GM19023 (cell line): ENCODE data around the gene CACNA1D.

Source experiments
- ATAC-seq: cut with Tn5 transposase; IDR thresholded peaks from one replicate; pipeline ENCODE4 v1.9.1; 2021; ENCODE audit warnings: mild to moderate bottlenecking, moderate library complexity; ENCODE audit not compliant: unreplicated experiment

The CACNA1D gene

DNA sequence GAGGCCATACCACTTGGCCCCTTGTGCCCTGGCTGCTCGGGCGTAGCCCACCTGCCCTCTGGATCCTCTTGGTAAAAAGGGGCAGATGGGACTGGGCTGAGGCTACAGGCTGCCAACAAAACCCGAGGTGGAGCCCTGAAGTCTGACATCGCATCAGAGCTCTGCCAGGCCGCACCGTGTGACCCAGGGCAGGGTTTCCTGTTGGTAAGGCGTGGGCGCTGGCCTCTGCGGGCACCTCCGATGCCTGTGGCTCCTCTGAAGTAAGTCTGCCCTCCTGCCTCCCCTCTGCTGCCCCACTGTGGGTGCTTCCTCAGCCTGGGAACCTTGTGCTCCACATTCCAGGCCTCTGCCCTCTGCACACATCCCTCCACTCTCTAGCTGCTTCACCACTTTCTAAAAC is 342.9 kb downstream of the CACNA1D start:
- no peak for ATAC-seq

DNA sequence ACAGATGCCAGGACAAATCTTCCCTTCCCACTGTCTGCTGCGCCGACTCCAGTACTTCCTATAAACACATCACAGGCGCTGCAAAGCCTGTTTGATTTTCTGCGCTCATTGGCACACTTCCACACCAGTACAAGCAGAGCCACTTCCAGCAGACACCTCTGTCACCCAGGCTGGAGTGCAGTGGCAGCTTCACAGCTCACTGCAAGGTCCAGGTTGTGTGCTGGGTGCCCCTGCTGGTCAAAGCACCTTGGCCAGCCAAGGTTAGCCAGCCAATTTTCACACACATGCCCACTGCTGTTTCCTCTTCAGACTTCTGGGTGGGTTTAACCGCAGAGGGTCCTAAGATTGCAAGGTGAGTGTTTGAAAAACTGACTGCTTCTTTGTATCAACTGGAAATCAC is 346.9 kb downstream of the CACNA1D start:
- no peak for ATAC-seq

DNA sequence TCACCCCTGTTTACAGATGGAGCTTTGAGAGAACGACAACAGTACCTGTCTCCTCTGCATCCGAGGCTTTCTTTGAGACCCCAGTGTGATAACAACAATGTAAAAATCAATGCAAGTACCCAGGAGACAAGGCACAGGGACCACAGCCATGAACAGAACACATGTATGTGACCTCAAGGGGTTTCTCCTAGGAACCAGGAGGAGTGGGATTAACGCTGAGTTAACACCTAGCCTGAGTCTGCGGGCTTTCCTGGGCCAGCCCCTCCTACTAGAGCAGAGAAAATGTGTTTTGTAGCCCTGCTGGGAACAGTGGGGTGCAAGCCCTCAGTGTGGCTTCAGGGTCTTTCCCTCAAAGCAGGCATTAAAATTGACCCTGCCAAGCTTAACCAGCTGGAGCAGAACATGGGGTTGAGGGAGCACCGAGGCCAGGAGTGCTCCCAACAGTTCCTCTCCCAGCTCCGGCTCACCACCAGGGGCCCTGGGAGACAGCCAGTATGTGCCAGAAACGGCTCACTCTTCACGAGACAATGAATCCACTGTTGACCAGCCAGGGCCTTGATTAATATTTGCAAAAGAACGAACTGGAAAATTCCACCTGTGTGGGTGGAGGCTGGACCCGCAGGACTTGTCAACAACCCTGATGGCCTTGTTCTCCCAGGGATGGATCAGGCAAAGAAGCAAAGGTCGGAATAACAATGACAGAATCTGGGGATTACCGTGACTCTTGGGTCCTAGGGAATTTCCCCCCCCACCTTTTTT is 348.2 kb downstream of the CACNA1D start:
- ATAC-seq = no peak

DNA sequence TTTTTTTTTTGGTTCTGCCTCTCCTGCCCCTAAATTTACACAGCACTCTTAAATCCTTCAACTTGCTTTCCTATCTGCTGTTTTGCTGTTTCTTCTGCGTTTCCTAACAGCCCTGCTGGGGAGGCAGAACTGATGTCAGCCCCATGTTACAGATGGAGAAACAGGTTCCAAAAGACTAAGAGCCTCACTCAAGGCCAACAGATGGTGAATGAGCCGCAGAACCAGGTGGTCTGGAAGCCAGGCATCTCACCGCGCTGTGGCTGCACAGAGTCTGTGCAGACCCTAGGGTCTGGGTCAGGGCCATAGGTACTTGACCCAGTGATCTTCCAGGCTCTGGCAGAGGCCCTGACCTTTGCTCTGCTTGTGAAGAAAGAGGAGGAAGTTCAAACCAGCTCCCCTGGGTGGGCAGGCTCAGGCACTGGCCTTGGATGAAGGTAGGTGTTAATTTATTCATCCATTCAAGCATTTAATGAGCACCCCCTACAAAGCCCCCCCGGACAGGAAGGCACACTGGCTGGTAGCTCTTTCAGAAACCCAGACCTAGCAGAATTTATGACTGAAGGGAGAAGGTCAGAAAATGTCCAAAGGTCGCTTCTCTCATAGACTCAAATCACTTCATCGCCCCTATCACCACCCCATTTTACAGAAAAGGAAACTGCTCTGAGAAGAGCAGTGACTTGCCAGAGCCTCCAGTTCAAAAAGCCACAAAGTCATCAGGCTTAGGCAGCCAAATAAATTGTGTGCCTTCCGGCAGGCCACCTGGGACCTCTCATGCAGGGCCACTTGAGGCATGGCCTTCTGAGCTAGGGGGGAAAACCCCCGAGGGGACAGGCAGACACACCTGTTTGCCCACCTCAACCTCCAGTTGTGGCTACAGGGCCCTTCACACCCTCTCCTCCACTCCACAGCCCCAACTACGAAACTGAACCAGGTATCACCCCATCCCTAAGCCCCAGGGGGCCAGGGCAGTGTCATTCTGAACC is 349.1 kb downstream of the CACNA1D start:
- ATAC-seq = peak; percentile 43

DNA sequence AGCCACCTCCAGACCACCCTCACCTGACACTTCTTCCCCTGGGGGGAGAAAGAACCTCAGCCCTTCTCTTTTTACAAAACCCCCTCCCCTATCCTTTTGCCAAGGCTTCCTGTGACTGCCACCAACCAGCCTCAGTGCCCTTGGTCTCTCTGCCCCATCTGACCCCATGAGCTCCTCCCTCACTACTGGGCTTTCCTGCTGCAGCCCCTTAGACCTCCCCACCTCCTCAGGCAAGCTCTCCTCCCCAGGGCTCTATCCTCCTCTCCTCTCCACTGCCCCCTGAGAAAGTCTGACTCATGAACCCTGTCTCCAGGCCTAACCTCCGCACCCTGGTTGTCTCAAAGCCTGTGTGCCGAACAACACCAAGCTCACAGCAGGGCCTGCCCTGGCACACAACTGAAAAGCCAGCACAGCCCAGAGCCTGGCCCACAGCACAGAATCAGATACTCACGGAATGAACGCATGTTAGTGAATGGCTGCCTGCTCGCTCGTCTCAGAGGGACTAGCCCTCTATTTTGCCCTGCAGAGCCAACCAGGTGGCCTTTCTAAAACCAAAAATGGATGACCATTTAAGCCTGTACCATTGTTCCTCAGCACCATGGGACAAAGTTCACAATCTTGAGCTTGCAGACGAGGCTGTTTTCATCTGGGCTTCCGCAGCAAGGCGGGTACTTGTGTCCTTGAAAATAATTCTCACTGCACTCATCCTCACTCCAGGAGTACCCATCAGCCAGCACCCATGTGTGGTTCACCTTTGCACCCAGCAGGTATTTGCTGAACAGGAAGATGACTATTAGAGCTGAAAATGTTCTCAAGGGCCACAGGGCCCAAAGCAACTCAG is 350.1 kb downstream of the CACNA1D start:
- peak; percentile 0 for ATAC-seq

DNA sequence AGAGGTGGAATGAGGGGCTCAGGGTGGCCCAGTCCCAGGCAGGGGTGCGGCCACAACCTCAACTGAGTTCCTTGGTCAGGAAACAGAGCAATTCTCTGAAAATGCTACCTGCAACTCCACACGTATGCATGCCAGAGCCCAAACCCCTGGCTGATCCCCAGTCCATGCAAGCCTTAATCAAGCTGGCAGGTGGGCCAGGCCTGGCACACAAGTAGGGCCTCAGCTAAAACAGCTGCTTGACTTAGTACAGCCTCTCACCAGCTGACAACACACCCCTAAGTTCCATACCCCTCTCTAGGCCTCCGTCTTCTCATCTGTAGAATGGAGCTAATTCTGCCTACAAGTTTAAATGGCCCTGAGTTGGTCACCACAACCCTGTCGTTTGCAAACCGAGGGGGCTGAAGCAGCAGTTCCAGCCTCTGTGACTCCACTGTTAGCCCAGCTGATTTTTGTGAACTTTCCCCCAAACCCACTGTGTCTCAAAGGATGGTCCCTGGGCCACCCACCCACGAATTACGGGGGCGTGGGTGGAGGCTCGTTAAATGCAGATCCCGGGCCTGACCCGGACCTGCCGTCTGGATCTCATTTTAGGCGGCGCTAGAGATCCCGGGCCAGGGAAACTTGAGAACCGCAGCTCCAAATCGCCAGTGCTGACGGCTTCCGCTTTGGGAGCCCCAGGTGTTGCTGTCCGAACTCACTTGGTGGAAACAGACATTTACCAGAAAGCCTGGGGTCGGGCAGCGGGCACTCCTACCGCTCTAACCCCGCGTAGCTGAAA is 350.9 kb downstream of the CACNA1D start:
- ATAC-seq = peak; percentile 9

DNA sequence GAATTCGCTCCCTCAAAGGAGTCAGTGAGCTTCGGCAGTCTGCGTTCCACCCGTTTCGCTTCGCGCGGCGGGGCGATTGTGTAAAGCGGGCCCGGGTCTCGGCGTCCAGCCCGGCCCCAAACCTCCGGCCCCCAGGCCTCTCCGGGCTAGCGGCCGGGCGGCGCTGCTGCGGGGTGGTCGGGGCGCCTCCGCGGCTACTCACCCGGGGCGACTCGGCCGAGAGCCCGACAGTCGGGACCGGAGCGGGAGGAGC is 351.4 kb downstream of the CACNA1D start:
- ATAC-seq = no peak

DNA sequence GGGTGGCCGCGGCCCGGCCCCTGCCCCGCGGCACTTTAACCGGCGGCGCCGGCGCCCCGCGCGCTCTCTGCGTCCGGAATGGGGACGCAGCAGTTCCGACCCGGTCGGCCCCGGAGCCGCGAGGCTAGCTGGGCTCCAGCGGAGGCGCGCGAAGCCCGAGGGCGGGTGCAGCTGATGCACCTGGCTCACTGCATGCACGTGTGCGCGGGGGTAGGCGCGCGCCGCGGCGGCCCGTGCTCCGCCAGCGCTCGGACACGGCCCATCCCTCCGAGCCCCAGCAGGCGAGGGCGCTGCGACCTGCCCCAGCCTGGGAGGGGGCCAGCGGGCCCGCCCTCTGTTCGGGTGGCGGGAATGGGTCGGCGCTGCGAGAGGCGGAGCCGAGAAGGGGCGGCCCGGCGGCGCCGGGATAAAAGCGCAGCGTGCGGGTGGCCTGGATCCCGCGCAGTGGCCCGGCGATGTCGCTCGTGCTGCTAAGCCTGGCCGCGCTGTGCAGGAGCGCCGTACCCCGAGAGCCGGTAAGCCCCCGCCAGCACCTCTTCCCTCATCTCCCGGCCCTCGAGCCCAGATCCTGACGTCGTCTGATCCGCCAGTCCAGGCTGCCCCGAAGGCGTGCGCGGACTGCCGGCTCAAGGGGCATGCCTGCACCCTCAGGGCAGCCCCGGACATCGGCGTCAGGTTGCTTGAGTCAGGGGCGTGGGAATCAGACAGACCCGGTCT is 351.9 kb downstream of the CACNA1D start, which contains the start of the genes CHDH and IL17RB:
Gene CHDH (minus strand): TSS at position 286 of the 717 bp plus-strand sequence. CDS start 22,411 bp downstream, outside the sequence.
Gene IL17RB (plus strand): TSS at position 435 of the 717 bp plus-strand sequence. CDS start 21 bp downstream, at position 456.
- peak; percentile 46 for ATAC-seq

DNA sequence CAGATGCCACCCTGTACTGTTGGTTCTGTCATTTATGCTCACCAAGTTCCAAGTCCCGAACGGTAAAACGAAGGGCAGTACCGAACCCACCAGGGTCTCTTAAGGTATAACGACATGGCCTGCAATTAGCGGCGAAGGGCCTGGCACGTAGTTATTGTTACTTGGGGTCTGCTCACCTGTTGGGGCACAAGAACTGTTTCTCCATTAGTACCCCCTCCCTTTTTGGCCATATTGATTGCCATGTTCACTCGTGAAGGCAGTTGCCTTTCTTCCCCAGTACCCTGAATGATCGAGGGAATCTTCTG is 352.4 kb downstream of the CACNA1D start:
- ATAC-seq = no peak

DNA sequence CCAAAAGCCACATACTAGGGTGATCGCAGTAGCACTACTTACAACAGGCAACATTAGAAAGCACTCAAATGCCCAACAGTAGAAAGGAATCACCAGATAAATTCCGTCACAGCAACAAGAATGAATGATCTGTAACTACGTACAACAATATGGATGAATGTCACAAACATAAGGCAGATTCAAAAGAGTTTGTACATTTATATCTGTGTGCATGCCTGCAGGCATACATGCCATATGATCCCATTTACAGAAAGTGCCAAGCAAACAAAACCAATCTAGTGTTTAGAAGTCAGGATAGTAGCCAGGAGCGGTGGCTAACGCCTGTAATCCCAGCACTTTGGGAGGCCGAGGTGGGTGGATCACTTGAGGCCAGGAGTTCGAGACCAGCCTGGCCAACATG is 355.5 kb downstream of the CACNA1D start:
- ATAC-seq = no peak

DNA sequence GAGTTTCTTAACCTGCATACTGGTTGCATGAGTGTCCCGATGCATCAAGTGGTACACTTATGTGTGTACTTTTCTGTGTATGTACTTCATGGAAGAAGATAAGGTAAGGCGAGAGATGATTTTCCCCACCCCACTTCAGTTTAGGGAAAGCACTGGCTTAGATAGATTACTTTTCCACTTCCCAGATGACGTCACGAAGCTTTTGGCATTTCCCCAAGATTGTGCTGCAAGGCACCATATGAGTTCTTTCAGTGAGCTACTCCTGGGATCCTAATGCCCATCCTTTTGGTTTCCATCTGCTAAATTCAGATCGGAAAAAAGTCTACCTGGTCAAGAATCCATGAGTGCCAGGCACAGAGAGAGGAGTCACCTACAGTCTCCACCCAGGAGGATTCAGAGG is 356.5 kb downstream of the CACNA1D start:
- no peak for ATAC-seq

DNA sequence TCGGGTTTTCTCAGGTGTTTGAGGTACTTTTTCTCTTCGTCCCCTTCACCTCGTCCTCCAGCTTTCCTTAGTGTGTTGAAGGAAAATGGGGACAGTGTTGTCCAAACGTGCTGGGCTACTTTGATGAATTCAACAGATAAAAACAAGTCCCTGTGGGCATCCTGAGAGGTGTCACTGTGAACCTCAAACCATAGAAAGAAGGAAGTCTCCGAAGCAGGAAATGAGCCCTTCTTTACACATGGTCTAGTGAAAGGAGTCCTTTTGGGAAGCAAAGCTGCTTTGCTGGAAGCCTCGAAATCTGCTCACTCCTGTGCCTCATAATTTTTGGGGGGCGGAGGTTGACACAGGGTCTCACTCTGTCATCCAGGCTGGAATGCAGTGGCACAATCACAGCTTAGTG is 362.6 kb downstream of the CACNA1D start:
- no peak for ATAC-seq

DNA sequence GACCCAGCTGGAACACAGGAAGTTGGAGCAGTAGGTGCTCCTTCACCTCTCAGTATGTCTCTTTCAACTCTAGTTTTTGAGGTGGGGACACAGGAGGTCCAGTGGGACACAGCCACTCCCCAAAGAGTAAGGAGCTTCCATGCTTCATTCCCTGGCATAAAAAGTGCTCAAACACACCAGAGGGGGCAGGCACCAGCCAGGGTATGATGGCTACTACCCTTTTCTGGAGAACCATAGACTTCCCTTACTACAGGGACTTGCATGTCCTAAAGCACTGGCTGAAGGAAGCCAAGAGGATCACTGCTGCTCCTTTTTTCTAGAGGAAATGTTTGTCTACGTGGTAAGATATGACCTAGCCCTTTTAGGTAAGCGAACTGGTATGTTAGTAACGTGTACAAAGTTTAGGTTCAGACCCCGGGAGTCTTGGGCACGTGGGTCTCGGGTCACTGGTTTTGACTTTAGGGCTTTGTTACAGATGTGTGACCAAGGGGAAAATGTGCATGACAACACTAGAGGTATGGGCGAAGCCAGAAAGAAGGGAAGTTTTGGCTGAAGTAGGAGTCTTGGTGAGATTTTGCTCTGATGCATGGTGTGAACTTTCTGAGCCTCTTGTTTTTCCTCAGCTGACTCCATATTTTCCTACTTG is 363.8 kb downstream of the CACNA1D start:
- no peak for ATAC-seq

DNA sequence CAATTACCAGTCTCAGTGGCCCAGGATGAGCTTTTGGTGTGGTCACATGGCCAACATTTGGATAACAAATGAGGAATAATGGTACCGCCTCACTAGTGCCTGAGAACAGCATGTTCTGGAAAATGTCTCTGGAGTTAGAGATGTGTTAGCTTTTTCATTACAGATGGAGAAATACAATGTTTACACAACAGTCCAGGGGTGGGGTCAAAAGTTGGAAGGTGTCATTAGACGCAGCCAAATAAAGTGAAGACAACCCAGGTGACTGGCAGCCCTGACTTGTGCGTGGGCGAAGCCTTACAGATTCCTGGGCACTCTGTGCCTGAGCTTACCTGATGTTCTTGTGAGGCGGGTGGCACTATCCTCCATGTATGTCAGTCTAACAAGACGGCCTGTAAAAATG is 364.8 kb downstream of the CACNA1D start:
- ATAC-seq = no peak

DNA sequence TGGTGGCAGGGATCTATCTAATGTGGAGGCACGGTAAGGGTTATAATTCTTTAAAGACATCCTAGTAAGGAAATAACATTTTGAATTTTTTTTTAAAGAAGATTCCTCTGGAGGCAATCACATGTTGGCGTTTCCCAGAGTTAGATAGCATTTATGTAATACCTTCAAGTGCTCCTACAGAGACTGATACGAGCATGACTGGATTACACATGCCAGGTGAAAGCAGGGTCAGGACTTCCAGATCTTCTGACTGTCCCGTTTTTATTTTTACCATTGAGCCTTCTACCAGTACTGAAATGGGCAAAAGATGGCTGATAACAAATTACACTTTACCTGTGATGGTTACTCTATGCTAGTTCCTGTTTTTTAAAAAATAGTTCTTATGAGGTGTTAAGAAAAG is 365.8 kb downstream of the CACNA1D start:
- no peak for ATAC-seq

DNA sequence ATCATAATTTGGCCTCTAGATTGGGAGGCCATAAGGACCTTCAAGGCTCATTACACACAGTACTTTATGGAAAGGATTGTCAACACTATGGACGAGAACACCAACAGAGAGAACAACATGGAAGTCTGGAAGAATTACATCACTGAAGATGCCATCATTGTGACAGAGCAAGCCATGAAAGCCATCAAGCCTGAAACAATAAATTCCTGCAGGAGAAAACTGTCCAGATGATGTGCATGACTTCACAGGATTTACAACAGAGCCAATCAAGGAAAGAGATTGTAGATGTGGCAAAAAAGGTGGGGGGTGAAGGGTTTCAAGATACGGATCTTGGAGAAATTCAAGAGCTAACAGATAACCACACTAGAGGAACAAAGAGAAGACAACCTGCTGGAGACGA is 367.8 kb downstream of the CACNA1D start:
- no peak for ATAC-seq

DNA sequence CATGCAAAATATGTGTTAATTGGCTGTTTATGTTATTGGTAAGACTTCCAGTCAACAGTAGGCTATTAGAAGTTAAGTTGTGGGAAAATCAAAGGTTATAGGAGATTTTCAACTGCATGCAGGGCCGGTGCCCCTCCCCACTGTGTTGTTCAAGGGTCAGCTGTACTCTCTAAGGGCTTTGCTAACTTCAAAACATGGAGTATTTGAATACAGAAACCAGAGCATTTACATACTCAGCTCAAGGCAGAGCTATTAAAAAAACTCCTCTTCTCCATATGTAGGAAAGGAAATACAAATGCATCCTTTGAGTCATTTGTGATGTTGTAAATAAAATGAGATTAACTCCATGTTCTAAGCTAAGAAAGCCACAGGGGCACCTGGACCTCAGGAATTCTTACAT is 368.7 kb downstream of the CACNA1D start:
- no peak for ATAC-seq
